WTC11 (cell line): ENCODE measurements around the gene RIOX2. TPM values are rescaled to one million over a fixed set of nuclear protein-coding genes. Genes with fewer than 3 reads are reported as not detected.

Experiments used
- ATAC-seq: fragments of 200-7000 bp; cut with Tn5 transposase; 2 replicates; pipeline ENCODE4 v1.10.0; 2021; ENCODE audit warnings: mild to moderate bottlenecking, moderate library complexity
- CTCF ChIA-PET: fragments of 300-600 bp; sonication (Branson Sonifier 250); formaldehyde crosslinking; loops from one replicate; lab custom pipeline; 2021; ENCODE audit warnings: antibody characterized with exemption; lab: Charles Lee
- POLR2A ChIA-PET: fragments of 350-600 bp; sonication (Branson Sonifier 250); formaldehyde crosslinking; loops from one replicate; lab custom pipeline; 2021; ENCODE audit warnings: antibody characterized with exemption; lab: Charles Lee
- DNase-seq: peaks from one replicate; pipeline ENCODE4 v3.0.0; 2021; ENCODE audit warnings: low spot score
- H3K27ac Mint-ChIP-seq: 2 replicates; pipeline ENCODE4 v1.8.0; 2021; ENCODE audit warnings: mixed read lengths
- H3K27me3 Mint-ChIP-seq: 2 replicates; pipeline ENCODE4 v1.8.0; 2021; ENCODE audit warnings: low read depth, mild to moderate bottlenecking, moderate library complexity, mixed read lengths
- H3K36me3 Mint-ChIP-seq: 2 replicates; pipeline ENCODE4 v1.8.0; 2021; ENCODE audit warnings: mixed read lengths
- H3K4me1 Mint-ChIP-seq: 2 replicates; pipeline ENCODE4 v1.8.0; 2022; ENCODE audit warnings: mixed read lengths
- H3K4me3 Mint-ChIP-seq: 2 replicates; pipeline ENCODE4 v1.8.0; 2021; ENCODE audit warnings: mild to moderate bottlenecking, moderate library complexity, mixed read lengths
- H3K9me3 Mint-ChIP-seq: 2 replicates; pipeline ENCODE4 v1.8.0; 2021; ENCODE audit warnings: mixed read lengths
- ARID4B ChIP-seq: sonication (generic); formaldehyde crosslinking; IDR thresholded peaks from 2 replicates; pipeline ENCODE4 v1.8.0; 2023; ENCODE audit warnings: missing genetic modification reagents, mild to moderate bottlenecking, borderline replicate concordance
- ATF2 ChIP-seq: sonication (generic); formaldehyde crosslinking; IDR thresholded peaks from 2 replicates; pipeline ENCODE4 v1.8.1; 2022; ENCODE audit warnings: low read depth, missing genetic modification reagents, borderline replicate concordance
- ESRRA ChIP-seq: sonication (generic); formaldehyde crosslinking; IDR thresholded peaks from 2 replicates; pipeline ENCODE4 v1.8.1; 2022; ENCODE audit warnings: mild to moderate bottlenecking, missing genetic modification reagents, borderline replicate concordance
- HMGA2 ChIP-seq: fragments of 250-450 bp; sonication (Bioruptor Pico); IDR thresholded peaks from 2 replicates; pipeline ENCODE4 v1.4.0; 2021; ENCODE audit warnings: mild to moderate bottlenecking, moderate library complexity
- IRF1 ChIP-seq: sonication (generic); formaldehyde crosslinking; IDR thresholded peaks from 2 replicates; pipeline ENCODE4 v1.8.0; 2023; ENCODE audit warnings: missing genetic modification reagents
- KAT7 ChIP-seq: sonication (generic); formaldehyde crosslinking; IDR thresholded peaks from 2 replicates; pipeline ENCODE4 v1.8.1; 2023; ENCODE audit warnings: missing genetic modification reagents, mild to moderate bottlenecking, borderline replicate concordance
- MAX ChIP-seq: sonication (generic); formaldehyde crosslinking; IDR thresholded peaks from 2 replicates; pipeline ENCODE4 v1.8.0; 2022; ENCODE audit warnings: mild to moderate bottlenecking, missing genetic modification reagents
- NR1H2 ChIP-seq: sonication (generic); formaldehyde crosslinking; IDR thresholded peaks from 2 replicates; pipeline ENCODE4 v1.9.0; 2021; ENCODE audit warnings: mild to moderate bottlenecking, moderate library complexity, missing genetic modification reagents
- SMAD3 ChIP-seq: sonication (generic); formaldehyde crosslinking; IDR thresholded peaks from 2 replicates; pipeline ENCODE4 v1.8.0; 2022; ENCODE audit warnings: missing genetic modification reagents, mild to moderate bottlenecking, borderline replicate concordance
- USF1 ChIP-seq: sonication (generic); formaldehyde crosslinking; IDR thresholded peaks from 2 replicates; pipeline ENCODE4 v1.8.0; 2022; ENCODE audit warnings: mild to moderate bottlenecking, missing genetic modification reagents
- ZNF232 ChIP-seq: sonication (generic); formaldehyde crosslinking; IDR thresholded peaks from 2 replicates; pipeline ENCODE4 v1.8.0; 2022; ENCODE audit warnings: mild to moderate bottlenecking, missing genetic modification reagents
- ZNF423 ChIP-seq: fragments of 250-450 bp; sonication (Bioruptor Pico); IDR thresholded peaks from 2 replicates; pipeline ENCODE4 v2.1.2; 2022; ENCODE audit warnings: mild to moderate bottlenecking, moderate library complexity
- total RNA-seq: library from RNA; stranded (reverse); gene quantifications from 3 replicates; pipeline ENCODE4 v1.2.3, GENCODE V29; 2021
- TF ChIP-seq, protein P1 (sequence below): sonication (generic); formaldehyde crosslinking; IDR thresholded peaks from 2 replicates; pipeline ENCODE4 v1.8.1; 2022; ENCODE audit warnings: missing genetic modification reagents, borderline replicate concordance
- TF ChIP-seq, protein P2 (sequence below): fragments of 250-450 bp; sonication (Bioruptor Pico); IDR thresholded peaks from 2 replicates; pipeline ENCODE4 v1.9.0; 2021; ENCODE audit warnings: mild to moderate bottlenecking
- TF ChIP-seq, protein P3 (sequence below): fragments of 250-450 bp; sonication (Bioruptor Pico); IDR thresholded peaks from 2 replicates; pipeline ENCODE4 v2.1.2; 2022; ENCODE audit warnings: mild to moderate bottlenecking, moderate library complexity

Gene RIOX2
- total RNA-seq, 1 experiment from 2014 or later: 11.0 TPM

- TF ChIP-seq USF1 (CRISPR knock-in tag): no peak
These were observed 15.1 kb upstream of the RIOX2 start (continued) for GRCh38 chr3:97987306-97987705.

DNA sequence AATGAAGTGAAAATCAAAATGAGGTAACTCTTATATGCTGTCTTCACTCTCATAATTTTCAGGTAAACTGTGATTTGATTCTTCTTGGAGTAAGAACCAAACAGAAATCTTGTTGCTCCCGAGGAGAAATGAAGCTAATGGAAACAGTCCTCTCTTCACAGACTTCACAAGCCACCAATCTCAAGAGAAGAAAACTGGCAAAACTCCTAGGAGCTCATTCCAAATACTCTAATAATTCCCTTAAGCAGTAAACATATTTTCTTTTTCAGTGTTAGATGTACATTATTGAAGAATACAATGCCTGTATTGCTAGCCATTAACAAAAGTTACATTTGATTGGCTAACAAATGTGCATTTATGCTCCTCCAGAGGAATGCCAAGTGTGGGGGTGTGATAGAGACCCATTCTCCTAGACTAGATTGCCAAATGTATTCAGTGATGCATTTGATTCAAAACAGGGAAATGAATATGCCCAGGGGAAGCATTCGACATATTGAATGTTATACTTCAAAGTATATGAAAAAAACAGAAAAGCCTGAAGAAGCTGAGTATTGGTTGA lies 11.8 kb upstream of the RIOX2 start:
- Mint-ChIP-seq H3K4me1 (peaks cover 9% of the 10 kb centered on the region), H3K9me3 (peaks cover 10% of the 10 kb centered on the region), H3K4me3 (no peak overlapping the region), H3K27me3 (no peaks in the 10 kb centered on the region), H3K27ac (no peak overlapping the region), H3K36me3 (no peaks in the 10 kb centered on the region)
- ATAC-seq: no peak
- ChIA-PET POLR2A (no interaction called here), CTCF (interaction anchor here (1.2 to 1.5 kb wide), 2 partner anchors 16 to 39 kb away, joined by 3 to 6 read pairs; no protein-coding TSS in a partner anchor)
- DNase-seq: no peak
- TF ChIP-seq, protein P1, sequence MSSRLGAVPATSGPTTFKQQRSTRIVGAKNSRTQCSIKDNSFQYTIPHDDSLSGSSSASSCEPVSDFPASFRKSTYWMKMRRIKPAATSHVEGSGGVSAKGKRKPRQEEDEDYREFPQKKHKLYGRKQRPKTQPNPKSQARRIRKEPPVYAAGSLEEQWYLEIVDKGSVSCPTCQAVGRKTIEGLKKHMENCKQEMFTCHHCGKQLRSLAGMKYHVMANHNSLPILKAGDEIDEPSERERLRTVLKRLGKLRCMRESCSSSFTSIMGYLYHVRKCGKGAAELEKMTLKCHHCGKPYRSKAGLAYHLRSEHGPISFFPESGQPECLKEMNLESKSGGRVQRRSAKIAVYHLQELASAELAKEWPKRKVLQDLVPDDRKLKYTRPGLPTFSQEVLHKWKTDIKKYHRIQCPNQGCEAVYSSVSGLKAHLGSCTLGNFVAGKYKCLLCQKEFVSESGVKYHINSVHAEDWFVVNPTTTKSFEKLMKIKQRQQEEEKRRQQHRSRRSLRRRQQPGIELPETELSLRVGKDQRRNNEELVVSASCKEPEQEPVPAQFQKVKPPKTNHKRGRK (CRISPR knock-in tag): no peak
- TF ChIP-seq USF1 (CRISPR knock-in tag) (no peak), IRF1 (no peak), ARID4B (CRISPR knock-in tag) (no peak), HMGA2 (no peak), NR1H2 (CRISPR knock-in tag) (no peak), ZNF423 (CRISPR knock-in tag) (no peak), SMAD3 (CRISPR knock-in tag) (no peak), ESRRA (no peak)

- Mint-ChIP-seq H3K4me1 (0 out of 2 replicates have a peak, but pooled peaks cover 13% of the 10 kb centered on the region), H3K27me3 (no peaks in the 10 kb centered on the region), H3K36me3 (no peaks in the 10 kb centered on the region), H3K27ac (no peak overlapping the region), H3K9me3 (no peaks in the 10 kb centered on the region), H3K4me3 (no peak overlapping the region)
- ATAC-seq: no peak
- no peak for DNase-seq
- CTCF ChIA-PET: interaction anchor here (1.0 kb wide), 1 partner anchor 41 kb away, joined by 3 read pairs; no protein-coding TSS in a partner anchor
- POLR2A ChIA-PET: no interaction called here
- no peak for TF ChIP-seq ATF2 (CRISPR knock-in tag)
- TF ChIP-seq, protein P2, sequence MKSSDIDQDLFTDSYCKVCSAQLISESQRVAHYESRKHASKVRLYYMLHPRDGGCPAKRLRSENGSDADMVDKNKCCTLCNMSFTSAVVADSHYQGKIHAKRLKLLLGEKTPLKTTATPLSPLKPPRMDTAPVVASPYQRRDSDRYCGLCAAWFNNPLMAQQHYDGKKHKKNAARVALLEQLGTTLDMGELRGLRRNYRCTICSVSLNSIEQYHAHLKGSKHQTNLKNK (CRISPR knock-in tag): no peak
- no peak for TF ChIP-seq ZNF232 (CRISPR knock-in tag)
- TF ChIP-seq, protein P3, sequence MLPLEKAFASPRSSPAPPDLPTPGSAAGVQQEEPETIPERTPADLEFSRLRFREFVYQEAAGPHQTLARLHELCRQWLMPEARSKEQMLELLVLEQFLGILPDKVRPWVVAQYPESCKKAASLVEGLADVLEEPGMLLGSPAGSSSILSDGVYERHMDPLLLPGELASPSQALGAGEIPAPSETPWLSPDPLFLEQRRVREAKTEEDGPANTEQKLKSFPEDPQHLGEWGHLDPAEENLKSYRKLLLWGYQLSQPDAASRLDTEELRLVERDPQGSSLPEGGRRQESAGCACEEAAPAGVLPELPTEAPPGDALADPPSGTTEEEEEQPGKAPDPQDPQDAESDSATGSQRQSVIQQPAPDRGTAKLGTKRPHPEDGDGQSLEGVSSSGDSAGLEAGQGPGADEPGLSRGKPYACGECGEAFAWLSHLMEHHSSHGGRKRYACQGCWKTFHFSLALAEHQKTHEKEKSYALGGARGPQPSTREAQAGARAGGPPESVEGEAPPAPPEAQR (CRISPR knock-in tag): no peak
- TF ChIP-seq KAT7: no peak
- TF ChIP-seq, protein P1 (CRISPR knock-in tag): no peak
- TF ChIP-seq MAX (CRISPR knock-in tag): no peak
These were observed 9.7 kb upstream of the RIOX2 start for GRCh38 chr3:97981886-97982285.
